ENCODE results near the gene DLG2.

- TF ChIP-seq POLR2AphosphoS5 (IDR thresholded peaks at IDR 0.05) (no peak), POLR2A (IDR thresholded peaks at IDR 0.05) (no peak), CTCF (IDR thresholded peaks at IDR 0.05) (no peak)
Observed at GRCh38 chr11:83666149-83666548, 1961.0 kb downstream of the DLG2 start.

Data from sigmoid colon (tissue), 4 donors.